Neural crest cell (in vitro differentiated cells): ENCODE data around the gene ZNF24. TPM values are rescaled to one million over a fixed set of nuclear protein-coding genes. Genes with fewer than 3 reads are reported as not detected.

Experiments used
- DNase-seq: peaks from one replicate; pipeline ENCODE4 v3.0.0; 2021; ENCODE audit warnings: low read depth, mixed read lengths, low spot score
- H3K27ac Mint-ChIP-seq: one replicate; pipeline ENCODE4 v1.8.0; 2021; ENCODE audit warnings: mild to moderate bottlenecking, mixed read lengths; ENCODE audit not compliant: unreplicated experiment
- H3K27me3 Mint-ChIP-seq: 2 replicates; pipeline ENCODE4 v1.8.0; 2021; ENCODE audit warnings: low read depth, mild to moderate bottlenecking, mixed read lengths
- H3K36me3 Mint-ChIP-seq: 2 replicates; pipeline ENCODE4 v1.8.0; 2021; ENCODE audit warnings: low read depth, mild to moderate bottlenecking, mixed read lengths
- H3K4me1 Mint-ChIP-seq: 2 replicates; pipeline ENCODE4 v1.8.0; 2021; ENCODE audit warnings: mixed read lengths
- H3K4me3 Mint-ChIP-seq: one replicate; pipeline ENCODE4 v1.8.0; 2021; ENCODE audit warnings: mild to moderate bottlenecking, mixed read lengths
- H3K9me3 Mint-ChIP-seq: 2 replicates; pipeline ENCODE4 v1.8.0; 2021; ENCODE audit warnings: mixed read lengths
- total RNA-seq: library from RNA; stranded (reverse); gene quantifications from 2 replicates; pipeline ENCODE4 v1.2.1, GENCODE V29; 2021
- TF ChIP-seq, protein P1 (sequence below): fragments of 200-600 bp; sonication (generic); conservative IDR thresholded peaks from 2 replicates; pipeline ENCODE4 v1.5.0; 2021; ENCODE audit warnings: antibody characterized with exemption, mild to moderate bottlenecking

Gene ZNF24
- total RNA-seq, 1 donor from 2014 or later = 89.3 TPM

DNA sequence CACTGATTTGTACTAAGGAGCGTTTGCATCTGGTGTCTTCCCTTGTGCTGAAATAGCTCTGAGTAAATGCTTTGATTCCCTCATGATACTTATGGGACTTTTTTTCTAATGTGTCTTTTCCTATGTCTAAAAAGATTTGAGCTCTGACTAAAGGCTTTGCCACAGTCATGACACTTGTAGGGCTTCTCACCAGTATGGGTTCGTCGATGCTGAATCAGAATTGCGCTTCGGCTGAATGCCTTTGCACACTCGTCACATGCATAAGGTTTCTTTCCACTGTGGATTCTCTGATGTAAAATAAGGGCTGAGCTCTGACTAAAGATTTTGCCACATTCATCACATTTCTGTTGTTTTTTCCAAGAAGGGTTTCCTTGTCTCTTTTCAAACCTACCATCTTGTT, 24.9 kb upstream of the ZNF24 start:
- Mint-ChIP-seq H3K27me3 (no peaks in the 10 kb centered on the region), H3K27ac (no peak overlapping the region), H3K9me3 (no peaks in the 10 kb centered on the region), H3K4me3 (no peak overlapping the region), H3K4me1 (no peaks in the 10 kb centered on the region), H3K36me3 (no peaks in the 10 kb centered on the region)
- TF ChIP-seq, protein P1, sequence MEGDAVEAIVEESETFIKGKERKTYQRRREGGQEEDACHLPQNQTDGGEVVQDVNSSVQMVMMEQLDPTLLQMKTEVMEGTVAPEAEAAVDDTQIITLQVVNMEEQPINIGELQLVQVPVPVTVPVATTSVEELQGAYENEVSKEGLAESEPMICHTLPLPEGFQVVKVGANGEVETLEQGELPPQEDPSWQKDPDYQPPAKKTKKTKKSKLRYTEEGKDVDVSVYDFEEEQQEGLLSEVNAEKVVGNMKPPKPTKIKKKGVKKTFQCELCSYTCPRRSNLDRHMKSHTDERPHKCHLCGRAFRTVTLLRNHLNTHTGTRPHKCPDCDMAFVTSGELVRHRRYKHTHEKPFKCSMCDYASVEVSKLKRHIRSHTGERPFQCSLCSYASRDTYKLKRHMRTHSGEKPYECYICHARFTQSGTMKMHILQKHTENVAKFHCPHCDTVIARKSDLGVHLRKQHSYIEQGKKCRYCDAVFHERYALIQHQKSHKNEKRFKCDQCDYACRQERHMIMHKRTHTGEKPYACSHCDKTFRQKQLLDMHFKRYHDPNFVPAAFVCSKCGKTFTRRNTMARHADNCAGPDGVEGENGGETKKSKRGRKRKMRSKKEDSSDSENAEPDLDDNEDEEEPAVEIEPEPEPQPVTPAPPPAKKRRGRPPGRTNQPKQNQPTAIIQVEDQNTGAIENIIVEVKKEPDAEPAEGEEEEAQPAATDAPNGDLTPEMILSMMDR = no peak
- no peak for DNase-seq

DNA sequence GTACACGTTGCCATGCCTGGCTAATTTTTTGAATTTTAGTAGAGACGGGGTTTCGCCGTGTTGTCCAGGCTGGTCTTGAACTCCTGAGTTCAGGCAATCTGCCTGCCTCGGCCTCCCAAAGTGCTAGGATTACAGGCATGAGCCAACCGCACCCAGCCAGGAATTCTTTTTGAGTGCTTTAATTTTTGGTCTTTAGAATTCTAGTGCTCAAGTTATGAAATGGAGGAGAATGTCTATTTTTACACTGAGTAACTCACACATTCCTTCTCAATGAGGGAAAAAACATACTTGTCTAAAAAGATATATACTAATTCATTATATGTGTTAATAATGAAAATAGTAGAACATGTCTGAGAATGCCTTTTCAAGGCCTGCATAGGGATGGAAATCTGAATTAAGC, 24.4 kb upstream of the ZNF24 start:
- H3K36me3 Mint-ChIP-seq = no peaks in the 10 kb centered on the region
- H3K4me3 Mint-ChIP-seq = no peak overlapping the region
- H3K27me3 Mint-ChIP-seq = no peaks in the 10 kb centered on the region
- H3K9me3 Mint-ChIP-seq = no peaks in the 10 kb centered on the region
- TF ChIP-seq, protein P1 = no peak
- H3K4me1 Mint-ChIP-seq = no peaks in the 10 kb centered on the region
- H3K27ac Mint-ChIP-seq = no peak overlapping the region
- no peak for DNase-seq

DNA sequence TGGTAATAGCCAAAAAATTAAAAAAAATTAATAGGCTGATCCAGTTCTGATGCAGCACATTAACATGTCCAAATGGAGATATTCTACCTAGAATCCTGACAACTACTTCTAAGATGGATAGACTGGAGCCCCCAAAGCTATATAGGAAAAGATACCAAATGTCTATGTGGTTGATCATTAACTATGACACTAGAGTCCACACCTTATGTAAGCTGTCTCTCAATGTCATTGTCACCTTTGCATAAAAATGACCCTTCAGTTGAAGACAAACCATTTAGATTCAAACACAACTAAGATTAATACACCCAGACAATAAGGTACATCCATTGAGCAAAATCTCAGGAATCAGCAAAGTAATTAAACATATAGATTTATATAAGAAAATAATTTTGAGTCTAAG, 18.3 kb upstream of the ZNF24 start:
- H3K4me1 Mint-ChIP-seq = no peaks in the 10 kb centered on the region
- no peaks in the 10 kb centered on the region for H3K27me3 Mint-ChIP-seq
- TF ChIP-seq, protein P1 = no peak
- no peaks in the 10 kb centered on the region for H3K9me3 Mint-ChIP-seq
- H3K27ac Mint-ChIP-seq = no peak overlapping the region
- H3K4me3 Mint-ChIP-seq = no peak overlapping the region
- no peaks in the 10 kb centered on the region for H3K36me3 Mint-ChIP-seq
- no peak for DNase-seq

DNA sequence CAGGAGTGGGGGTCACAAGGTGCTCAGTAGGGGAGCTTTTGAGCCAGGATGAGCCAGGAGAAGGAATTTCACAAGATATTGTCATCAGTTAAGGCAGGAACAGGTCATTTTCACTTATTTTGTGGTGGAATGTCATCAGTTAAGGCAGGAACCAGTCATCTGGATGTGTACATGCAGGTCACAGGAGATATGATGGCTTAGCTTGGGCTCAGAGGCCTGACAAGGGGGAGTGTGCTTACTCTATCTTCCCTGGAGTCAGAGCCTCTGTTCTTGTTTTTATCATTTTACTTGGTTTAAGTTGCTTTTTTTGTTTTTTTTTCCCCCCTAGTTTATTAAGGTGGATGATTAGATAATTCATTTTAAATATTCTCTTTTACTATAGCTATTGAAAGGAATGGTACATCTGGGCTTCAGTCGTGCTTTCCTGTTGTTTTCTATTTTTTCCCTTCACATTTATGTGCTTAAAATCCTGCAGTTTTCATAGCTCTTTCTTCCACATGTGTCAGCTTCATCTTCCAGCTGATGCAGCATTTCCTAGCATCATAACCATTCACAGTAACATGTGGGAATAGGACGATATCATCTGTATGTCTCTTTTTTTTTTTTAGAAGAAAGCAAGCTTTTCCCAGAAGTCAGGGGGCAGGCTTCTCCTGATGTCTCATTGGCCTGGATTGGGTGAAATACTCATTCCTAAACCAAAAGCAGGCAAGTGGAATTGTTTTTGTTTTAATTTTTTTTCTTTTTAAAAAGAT, 17.5 kb upstream of the ZNF24 start:
- H3K27me3 Mint-ChIP-seq = no peaks in the 10 kb centered on the region
- TF ChIP-seq, protein P1 = no peak
- no peaks in the 10 kb centered on the region for H3K9me3 Mint-ChIP-seq
- H3K27ac Mint-ChIP-seq = no peak overlapping the region
- no peak for DNase-seq
- no peak overlapping the region for H3K4me3 Mint-ChIP-seq
- no peaks in the 10 kb centered on the region for H3K4me1 Mint-ChIP-seq
- no peaks in the 10 kb centered on the region for H3K36me3 Mint-ChIP-seq

DNA sequence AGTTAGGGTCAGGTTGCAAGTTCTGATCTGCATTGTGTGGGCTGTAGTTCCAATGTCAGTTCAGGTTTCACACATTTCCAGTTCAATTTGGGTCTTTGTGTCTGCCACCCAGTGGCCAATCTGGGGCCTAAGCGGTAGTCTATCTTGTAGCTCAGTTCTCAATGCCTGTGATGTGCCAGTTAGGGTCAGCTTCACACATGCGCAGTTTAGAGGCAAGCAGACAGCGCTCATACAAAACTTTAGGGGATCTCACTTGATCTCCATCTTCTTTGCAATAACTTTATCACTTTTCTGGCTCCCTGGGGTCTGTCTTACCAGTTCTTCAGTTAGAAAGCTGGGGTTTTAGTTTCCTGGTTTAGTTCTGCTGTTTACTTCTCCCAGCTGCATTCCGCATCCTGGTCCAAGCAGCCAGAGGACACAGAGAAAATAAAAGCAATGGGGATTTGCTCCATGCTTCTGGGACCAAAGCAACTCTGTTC, 11.0 kb upstream of the ZNF24 start:
- peak; percentile 50 for DNase-seq
- H3K9me3 Mint-ChIP-seq = peaks cover 10% of the 10 kb centered on the region
- peaks cover 8% of the 10 kb centered on the region for H3K36me3 Mint-ChIP-seq
- H3K4me1 Mint-ChIP-seq = peaks cover 7% of the 10 kb centered on the region
- H3K4me3 Mint-ChIP-seq = peak overlapping the region; percentile 2
- no peaks in the 10 kb centered on the region for H3K27me3 Mint-ChIP-seq
- TF ChIP-seq, protein P1 = peak; percentile 76
- no peak overlapping the region for H3K27ac Mint-ChIP-seq
